H1 (cell line): ENCODE data around the gene ARSB. TPM values are rescaled to one million over a fixed set of nuclear protein-coding genes. Genes with fewer than 3 reads are reported as not detected.

Experiments used
- HDAC2 ChIP-seq, 2 experiments: fragments of 300-600 bp in 1 of 2; sonication (generic) in 1 of 2; IDR thresholded peaks; 2 replicates each; pipeline ENCODE4 v1.6.1; 2011 to 2012; ENCODE audit warnings: low read depth in 2 of 2, low read length in 2 of 2, mild to moderate bottlenecking in 2 of 2, moderate library complexity in 2 of 2, borderline replicate concordance in 1 of 2, inconsistent platforms in 1 of 2
- HDAC6 ChIP-seq: IDR thresholded peaks from one replicate; pipeline ENCODE4 v1.7.1; 2012; ENCODE audit warnings: low read depth, mild to moderate bottlenecking, inconsistent platforms, low read length, moderate library complexity
- TAF7 ChIP-seq: optimal IDR thresholded peaks from 2 replicates; pipeline ENCODE3; 2011; ENCODE audit warnings: low read depth, mild to moderate bottlenecking, inconsistent platforms, low read length, moderate library complexity, borderline replicate concordance
- polyA plus RNA-seq, 7 experiments: library from polyadenylated mRNA; depleted of rRNA in 3 of 7; stranded (reverse) in 5 of 7; unstranded in 2 of 7; fragments of >200 nt in 5 of 7; fragments of 200-250 nt in 2 of 7; gene quantifications; 1 replicate in 5 of 7; 2 replicates in 1 of 7; 4 replicates in 1 of 7; pipeline versions ENCODE4 v1.2.1 to v1.2.3, GENCODE V29; 2011 to 2013; ENCODE audit warnings: missing spikeins in 2 of 7, mixed read lengths in 2 of 7
- total RNA-seq: library from RNA; stranded (reverse); fragmentation: NEBNext Ultra II Directional; extraction: Animal tissue kit (Norgen Biotek cat#: 25700); gene quantifications from 2 replicates; pipeline ENCODE4 v1.2.1, GENCODE V29; 2021

Gene ARSB
- total and polyA plus RNA-seq, 2 of the 8 experiments (the other 6 are each of a cell fraction or from before 2014, with no cell fraction given), result 6.4 to 13.9 TPM

GRCh38 chr5:78916044-78916443 lies 69.1 kb downstream of the ARSB start (continued):
- TF ChIP-seq HDAC6 (no peak), TAF7 (no peak), HDAC2 (IDR thresholded peaks at IDR 0.05; ENCODE audit: borderline replicate concordance in 1 of 2, low read depth in 2 of 2, low read length in 2 of 2) (no peak)
